DOHH2 (cell line): ENCODE measurements around the gene MAPK13.

ENCODE experiments used
- H3F3A ChIP-seq: fragments of 200-600 bp; sonication (generic), shearing (Covaris generic); 2 replicates; pipeline ENCODE4 v1.6.0; 2016; ENCODE audit warnings: antibody characterized with exemption, mild to moderate bottlenecking; ENCODE audit not compliant: control insufficient read depth, insufficient read depth
- H3K27ac ChIP-seq: fragments of 200-600 bp; sonication (generic); 2 replicates; pipeline ENCODE4 v1.5.1; 2014; ENCODE audit warnings: low read depth, mild to moderate bottlenecking, low read length, moderate library complexity
- H3K27me3 ChIP-seq: fragments of 200-600 bp; sonication (generic); 2 replicates; pipeline ENCODE4 v1.6.1; 2014; ENCODE audit warnings: mild to moderate bottlenecking, low read length, mixed read lengths; ENCODE audit not compliant: control insufficient read depth
- H3K36me3 ChIP-seq: fragments of 200-600 bp; sonication (generic); 2 replicates; pipeline ENCODE4 v1.6.1; 2014; ENCODE audit warnings: mild to moderate bottlenecking, low read length, moderate library complexity, mixed read lengths; ENCODE audit not compliant: control insufficient read depth
- H3K4me1 ChIP-seq: fragments of 200-600 bp; sonication (generic); 2 replicates; pipeline ENCODE4 v1.6.1; 2014; ENCODE audit warnings: mild to moderate bottlenecking, low read length, mixed read lengths; ENCODE audit not compliant: control insufficient read depth
- H3K4me2 ChIP-seq: fragments of 200-600 bp; sonication (generic); 2 replicates; pipeline ENCODE4 v1.6.0; 2014; ENCODE audit warnings: mild to moderate bottlenecking, low read length, moderate library complexity
- H3K4me3 ChIP-seq: fragments of 200-600 bp; sonication (generic); 2 replicates; pipeline ENCODE4 v1.5.1; 2014; ENCODE audit warnings: mild to moderate bottlenecking, low read length, mixed read lengths
- H3K79me2 ChIP-seq: fragments of 200-600 bp; sonication (generic); 2 replicates; pipeline ENCODE4 v1.6.1; 2014; ENCODE audit warnings: mild to moderate bottlenecking, low read length, mixed read lengths; ENCODE audit not compliant: control insufficient read depth
- H3K9me2 ChIP-seq: fragments of 200-600 bp; sonication (generic); replicated peaks from 2 replicates; pipeline ENCODE4 v1.6.1; 2014; ENCODE audit warnings: mild to moderate bottlenecking, low read length, mixed read lengths; ENCODE audit not compliant: control insufficient read depth
- H3K9me3 ChIP-seq: fragments of 200-600 bp; sonication (generic); 2 replicates; pipeline ENCODE4 v1.6.1; 2014; ENCODE audit warnings: antibody characterized with exemption, low read length, mixed read lengths; ENCODE audit not compliant: control insufficient read depth, insufficient read depth
- H4K20me1 ChIP-seq: fragments of 200-600 bp; sonication (generic); 2 replicates; pipeline ENCODE4 v1.6.0; 2014; ENCODE audit warnings: low read depth, mild to moderate bottlenecking, antibody characterized with exemption, low read length, moderate library complexity; ENCODE audit not compliant: control insufficient read depth, insufficient read depth
- CTCF ChIP-seq: fragments of 200-600 bp; sonication (generic); IDR thresholded peaks from one replicate; pipeline ENCODE4 v1.5.1; 2014; ENCODE audit warnings: antibody characterized with exemption, mild to moderate bottlenecking, low read depth, low read length; ENCODE audit not compliant: poor library complexity, severe bottlenecking
- EZH2phosphoT487 ChIP-seq: fragments of 200-600 bp; sonication (generic); IDR thresholded peaks from 2 replicates; pipeline ENCODE4 v1.6.1; 2017; ENCODE audit warnings: borderline replicate concordance, mild to moderate bottlenecking, antibody characterized with exemption, low read length, moderate library complexity, mixed read lengths

MAPK13 gene

GRCh38 chr6:36099869-36100483, 30.3 kb upstream of the MAPK13 start:
- H3K4me2 ChIP-seq = no peak overlapping the region
- H3K36me3 ChIP-seq = peaks cover 37% of the 10 kb centered on the region
- H3K4me1 ChIP-seq = peaks cover 42% of the 10 kb centered on the region
- no peaks in the 10 kb centered on the region for H3K9me3 ChIP-seq
- H3K79me2 ChIP-seq = no peaks in the 10 kb centered on the region
- H3K27me3 ChIP-seq = no peaks in the 10 kb centered on the region
- H3K4me3 ChIP-seq = no peak overlapping the region
- TF ChIP-seq CTCF (no peak), EZH2phosphoT487 (no peak)
- no peaks in the 10 kb centered on the region for H3K9me2 ChIP-seq
- no peak overlapping the region for H3K27ac ChIP-seq
- H3F3A ChIP-seq = peaks cover 4% of the 10 kb centered on the region; the same call in 1 of the 2 replicates
- no peaks in the 10 kb centered on the region for H4K20me1 ChIP-seq

- Histone ChIP-seq H3K36me3 (peaks cover 30% of the 10 kb centered on the region; the same call in 1 of the 2 replicates), H3K27ac (no peak overlapping the region), H3K4me3 (no peak overlapping the region), H3K4me1 (peaks cover 34% of the 10 kb centered on the region), H3K4me2 (no peak overlapping the region), H3K9me3 (no peaks in the 10 kb centered on the region), H3K27me3 (no peaks in the 10 kb centered on the region), H3K9me2 (no peaks in the 10 kb centered on the region), H4K20me1 (no peaks in the 10 kb centered on the region), H3F3A (peaks cover 4% of the 10 kb centered on the region; the same call in 1 of the 2 replicates), H3K79me2 (no peaks in the 10 kb centered on the region)
- no peak for TF ChIP-seq EZH2phosphoT487
Measured at GRCh38 chr6:36101691-36102090, 28.6 kb upstream of the MAPK13 start.

GRCh38 chr6:36102853-36103252, 27.5 kb upstream of the MAPK13 start:
- H3K4me2 ChIP-seq = no peak overlapping the region
- peaks cover 6% of the 10 kb centered on the region; the same call in 1 of the 2 replicates for H3F3A ChIP-seq
- no peaks in the 10 kb centered on the region for H3K9me2 ChIP-seq
- TF ChIP-seq EZH2phosphoT487 (no peak), CTCF (no peak)
- peaks cover 29% of the 10 kb centered on the region for H3K36me3 ChIP-seq
- no peaks in the 10 kb centered on the region for H3K27me3 ChIP-seq
- H3K27ac ChIP-seq = no peak overlapping the region
- H4K20me1 ChIP-seq = no peaks in the 10 kb centered on the region
- H3K9me3 ChIP-seq = no peaks in the 10 kb centered on the region
- no peaks in the 10 kb centered on the region for H3K79me2 ChIP-seq
- H3K4me3 ChIP-seq = no peak overlapping the region
- peaks cover 34% of the 10 kb centered on the region for H3K4me1 ChIP-seq

GRCh38 chr6:36104836-36105235, 25.5 kb upstream of the MAPK13 start:
- Histone ChIP-seq H3K79me2 (no peaks in the 10 kb centered on the region), H3K9me3 (no peaks in the 10 kb centered on the region), H3K4me2 (no peak overlapping the region), H4K20me1 (no peaks in the 10 kb centered on the region), H3K4me3 (no peak overlapping the region), H3F3A (peaks cover 15% of the 10 kb centered on the region), H3K27ac (no peak overlapping the region), H3K4me1 (peaks cover 36% of the 10 kb centered on the region), H3K36me3 (peaks cover 38% of the 10 kb centered on the region), H3K27me3 (no peaks in the 10 kb centered on the region), H3K9me2 (no peaks in the 10 kb centered on the region)
- no peak for TF ChIP-seq EZH2phosphoT487
- no peak for TF ChIP-seq CTCF
